GM21367 (cell line): Measurements from ENCODE around the gene RTTN.

ENCODE experiments used
- ATAC-seq: cut with Tn5 transposase; IDR thresholded peaks from one replicate; pipeline ENCODE4 v1.9.1; 2021; ENCODE audit not compliant: unreplicated experiment

Gene RTTN

GRCh38 chr18:70036168-70036567 is 169.3 kb downstream of the RTTN start:
- ATAC-seq: no peak

- ATAC-seq: no peak
Measured at GRCh38 chr18:70031221-70031620, 174.3 kb downstream of the RTTN start.

- ATAC-seq: no peak
Measured at GRCh38 chr18:70030728-70031127, 174.8 kb downstream of the RTTN start.

DNA sequence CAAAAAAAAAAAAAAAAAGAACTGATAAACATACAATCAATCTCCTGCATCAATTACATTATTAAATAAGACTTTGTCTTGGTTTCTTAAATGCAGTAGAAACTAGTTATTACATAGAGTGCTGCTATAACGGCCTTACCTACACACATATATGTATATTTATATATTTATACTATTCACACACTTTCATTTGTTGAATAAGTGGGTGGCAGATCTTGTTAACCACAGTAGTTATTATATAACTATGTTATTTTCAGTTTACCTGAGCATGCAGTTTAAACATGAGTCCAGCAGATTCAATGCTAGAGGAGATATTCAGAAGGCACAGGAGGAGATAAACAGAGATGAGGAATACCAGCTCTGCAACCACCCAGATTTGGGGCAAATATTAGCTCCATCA is 176.3 kb downstream of the RTTN start:
- peak; percentile 42 for ATAC-seq

DNA sequence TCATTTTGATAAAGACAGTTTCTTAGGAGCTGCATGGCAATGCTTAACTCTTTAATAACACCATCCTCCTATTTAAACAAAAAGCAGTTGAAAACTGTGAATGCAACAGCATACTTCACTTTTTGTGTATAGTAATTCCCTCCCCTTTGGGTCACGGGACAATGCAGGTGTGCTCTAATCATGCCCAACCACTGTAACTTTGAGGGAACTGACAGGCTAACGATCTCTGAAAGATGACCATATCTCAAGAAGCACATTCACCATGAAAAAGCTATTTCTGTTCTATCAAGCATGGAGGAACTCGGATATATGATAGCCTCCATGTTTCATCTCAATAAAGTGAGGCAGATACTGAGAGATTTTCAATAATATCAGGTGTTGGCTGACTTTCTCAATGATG is 176.8 kb downstream of the RTTN start:
- ATAC-seq: peak; percentile 63

- no peak for ATAC-seq
Measured at GRCh38 chr18:70028084-70028483, 177.4 kb downstream of the RTTN start.

GRCh38 chr18:70025580-70025979 is 179.9 kb downstream of the RTTN start:
- no peak for ATAC-seq

GRCh38 chr18:70024829-70025228 is 180.7 kb downstream of the RTTN start:
- ATAC-seq: peak; percentile 32

GRCh38 chr18:70024093-70024492 is 181.4 kb downstream of the RTTN start:
- no peak for ATAC-seq

DNA sequence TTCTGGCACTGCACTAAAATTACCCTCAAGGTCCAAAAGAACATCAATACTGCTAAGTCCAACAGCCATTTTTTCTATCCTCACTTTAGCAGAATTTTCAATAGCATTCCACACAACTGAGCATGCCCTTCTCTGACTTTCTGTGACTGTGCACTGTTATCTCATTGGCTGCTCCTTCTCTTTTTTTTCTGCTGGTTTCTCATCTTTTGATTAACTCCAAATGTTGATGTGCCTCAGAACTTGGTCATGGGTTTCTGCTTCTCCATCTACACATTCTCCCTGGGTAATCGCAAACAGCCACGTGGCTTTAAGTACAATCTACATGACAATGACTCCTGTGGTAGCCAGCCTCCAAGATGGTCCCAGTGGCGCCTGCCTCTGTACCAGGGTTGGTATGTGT is 182.9 kb downstream of the RTTN start:
- no peak for ATAC-seq

DNA sequence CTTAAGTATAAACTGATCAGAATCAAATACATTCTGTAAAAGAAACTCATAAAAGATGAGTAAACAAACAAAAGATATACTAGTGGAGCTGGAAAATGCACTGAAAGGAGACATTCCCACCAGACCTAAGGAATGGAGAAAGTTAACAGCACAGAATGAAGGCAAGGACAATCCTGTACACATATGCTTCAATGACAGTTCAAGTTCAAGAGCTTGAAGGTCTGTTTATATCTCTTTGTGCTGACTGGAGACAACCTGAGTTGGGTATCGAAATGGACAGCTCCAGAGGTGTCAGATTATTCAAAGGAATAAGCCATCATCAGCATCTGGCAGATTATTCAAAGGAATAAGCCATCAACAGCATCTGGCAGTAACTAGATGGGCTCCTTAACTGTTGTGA is 184.0 kb downstream of the RTTN start:
- no peak for ATAC-seq

GRCh38 chr18:70021043-70021442 is 184.4 kb downstream of the RTTN start:
- no peak for ATAC-seq

- ATAC-seq: no peak
Measured at GRCh38 chr18:70019991-70020390, 185.5 kb downstream of the RTTN start.

DNA sequence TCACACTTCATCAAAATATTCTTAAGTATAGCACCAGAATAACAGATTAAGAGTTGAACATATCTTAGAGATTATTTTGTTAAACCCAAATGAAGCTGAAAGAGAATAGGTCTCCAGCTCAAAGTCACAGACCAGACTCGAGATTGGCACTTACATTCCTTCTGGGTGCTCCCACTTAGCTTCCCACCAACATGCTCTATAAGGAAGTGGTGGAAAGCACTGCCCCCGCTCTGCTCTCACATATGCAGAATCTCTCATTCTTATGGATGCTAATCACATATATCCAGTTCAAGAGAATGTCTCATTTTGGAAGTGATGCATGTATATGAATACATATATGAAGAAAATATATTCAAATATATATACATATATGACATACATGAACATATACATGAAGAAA is 186.4 kb downstream of the RTTN start:
- no peak for ATAC-seq

GRCh38 chr18:70015127-70015526 is 190.4 kb downstream of the RTTN start:
- no peak for ATAC-seq

GRCh38 chr18:70005580-70005979 is 199.9 kb downstream of the RTTN start:
- no peak for ATAC-seq

DNA sequence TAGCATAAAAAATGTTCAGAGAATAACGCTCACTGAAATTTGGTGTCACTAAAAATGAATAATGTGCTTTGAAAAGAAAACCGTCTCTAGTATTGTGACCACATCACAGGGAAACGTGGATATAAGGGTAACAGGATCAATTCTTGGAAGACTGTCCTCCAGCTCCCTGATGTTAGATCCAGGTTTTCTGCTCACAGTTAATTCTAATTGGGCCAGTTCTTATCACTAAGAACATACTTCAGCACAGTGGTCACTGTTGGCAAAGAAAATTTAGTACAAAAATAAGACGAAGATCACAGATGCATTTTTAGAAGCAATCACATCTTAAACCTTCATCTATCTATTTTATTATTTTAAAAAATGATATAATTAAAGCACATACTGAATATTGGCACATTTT is 200.8 kb downstream of the RTTN start:
- ATAC-seq: no peak

GRCh38 chr18:69999656-70000055 is 205.8 kb downstream of the RTTN start:
- ATAC-seq: no peak

DNA sequence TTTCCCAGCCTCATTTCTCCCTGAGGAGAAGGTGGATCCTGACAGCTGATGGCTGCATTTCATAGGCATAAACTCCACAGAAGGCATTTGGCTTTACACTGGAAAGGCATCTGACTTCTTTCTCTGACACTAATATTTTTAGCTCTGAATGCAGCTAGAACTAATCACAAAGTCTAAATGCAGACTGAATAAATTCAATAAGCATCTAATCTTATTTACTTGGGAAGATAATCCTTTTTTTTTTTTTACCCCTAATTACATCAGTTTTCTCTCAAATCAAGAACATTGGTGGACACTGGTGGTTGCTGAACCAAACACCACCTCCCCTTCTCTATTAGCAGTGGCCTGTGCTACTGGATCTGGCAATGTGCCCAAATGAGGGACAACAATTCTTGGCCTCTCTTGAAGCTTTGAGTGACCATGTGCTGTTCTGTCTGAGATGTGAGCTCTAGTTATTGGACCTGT is 206.9 kb downstream of the RTTN start:
- ATAC-seq: no peak

DNA sequence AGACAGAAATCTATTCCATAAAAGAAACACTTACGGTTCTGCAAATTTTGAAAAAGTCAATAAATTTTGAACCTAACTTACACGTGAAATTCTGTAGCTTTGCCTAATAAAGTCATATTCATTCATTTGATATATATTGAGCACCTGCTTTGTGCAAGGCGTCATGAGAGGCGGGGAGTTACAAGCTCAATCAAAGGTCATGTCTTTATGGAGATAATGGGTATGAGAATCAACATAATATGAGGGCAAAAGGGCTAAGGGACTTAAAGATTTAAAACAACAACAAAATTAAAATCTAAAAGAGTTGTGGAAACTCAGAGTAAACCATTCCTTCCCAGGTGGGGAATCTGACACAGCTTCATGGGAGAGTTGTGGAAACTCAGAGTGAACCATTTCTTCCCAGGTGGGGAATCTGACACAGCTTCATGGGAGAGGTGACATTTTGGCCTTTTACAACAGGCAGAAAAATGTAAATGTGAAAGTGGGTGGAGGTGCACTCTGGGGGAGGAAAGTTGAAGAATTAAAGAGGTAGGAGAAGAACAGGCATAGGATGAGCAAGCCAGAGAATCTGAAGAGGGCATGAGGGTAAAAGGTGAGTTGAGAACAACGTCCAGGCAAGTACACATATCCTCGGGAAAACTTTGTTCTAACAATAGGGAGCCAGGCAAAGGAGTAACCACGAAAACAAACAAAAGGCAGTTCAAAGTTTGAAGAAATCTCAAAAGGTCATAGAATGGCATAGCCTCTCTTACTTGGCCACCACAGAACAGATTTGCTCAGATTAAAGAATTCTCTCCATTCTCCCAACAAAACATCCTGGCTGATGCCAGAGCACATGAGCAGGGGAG is 208.3 kb downstream of the RTTN start:
- ATAC-seq: no peak

DNA sequence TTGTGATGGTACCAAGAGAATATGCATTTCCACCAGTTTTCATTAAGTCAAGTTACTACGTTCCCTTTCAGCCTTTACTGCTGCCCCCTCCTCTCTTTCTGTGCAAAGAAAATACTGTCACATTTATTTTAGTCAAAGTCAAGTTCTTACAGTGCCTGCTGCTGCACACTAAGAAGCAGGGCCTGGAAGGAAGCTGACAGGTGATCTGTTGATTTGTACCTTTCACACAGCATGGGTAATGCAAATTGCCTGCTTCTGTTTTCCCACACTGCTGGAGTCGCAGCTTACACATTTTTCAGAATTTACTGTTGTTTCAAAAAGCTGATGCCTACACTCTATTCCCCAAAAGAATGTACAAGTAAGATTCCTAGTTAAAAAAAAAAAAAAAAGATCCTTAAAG is 209.1 kb downstream of the RTTN start:
- no peak for ATAC-seq

DNA sequence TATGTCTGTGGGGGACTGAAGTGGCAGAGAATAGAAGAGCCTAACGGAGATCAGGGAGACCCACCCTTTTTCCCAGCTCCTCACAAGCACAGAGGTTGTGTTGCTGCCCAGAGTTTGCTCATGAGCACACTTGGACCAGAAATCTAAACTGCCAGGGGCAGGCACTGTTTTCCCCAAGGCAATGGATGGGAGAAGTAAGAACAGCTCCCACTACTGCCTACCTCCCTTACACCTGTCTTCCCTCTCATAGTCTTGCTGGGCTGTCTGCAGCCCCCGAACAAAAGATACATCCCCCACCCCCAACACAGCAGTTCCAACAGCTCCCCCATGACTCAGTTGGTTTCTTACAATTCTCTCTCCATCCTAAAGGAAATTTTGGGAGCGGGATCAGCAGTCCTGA is 209.7 kb downstream of the RTTN start:
- ATAC-seq: no peak

GRCh38 chr18:69992776-69993175 is 212.7 kb downstream of the RTTN start:
- ATAC-seq: no peak
